ENCODE data around the gene TSPAN4.

Gene TSPAN4

GRCh38 chr11:816433-816779 is 26.2 kb upstream of the TSPAN4 start:
- Mint-ChIP-seq H3K9me3 (no peaks in the 10 kb centered on the region), H3K4me1 (peaks cover 7% of the 10 kb centered on the region), H3K36me3 (ENCODE audit: low read depth) (peaks cover 15% of the 10 kb centered on the region), H3K4me3 (peak overlapping the region in 2 of 3 experiments; percentile 18 to 65), H3K27ac (no peak overlapping the region), H3K27me3 (ENCODE audit: low read depth) (peaks cover 5% of the 10 kb centered on the region)
- TF ChIP-seq CTCF (IDR thresholded peaks at IDR 0.05; ENCODE audit: unreplicated experiment in 3 of 3), result no peak

GRCh38 chr11:818396-819128 is 24.1 kb upstream of the TSPAN4 start, which contains the start of gene PNPLA2:
TSS of gene PNPLA2 (plus strand) at chr11:818914. CDS start at chr11:819719, 805 bp downstream.
- Mint-ChIP-seq H3K9me3 (no peaks in the 10 kb centered on the region), H3K27me3 (ENCODE audit: low read depth) (peaks cover 5% of the 10 kb centered on the region), H3K36me3 (ENCODE audit: low read depth) (peaks cover 4% of the 10 kb centered on the region), H3K4me1 (peaks cover 4% of the 10 kb centered on the region), H3K27ac (peak within 1 kb of the TSS in 1 of 3 experiments; percentile 67), H3K4me3 (peak within 1 kb of the TSS; percentile 80 to 89 (median 86))
- TF ChIP-seq CTCF (IDR thresholded peaks at IDR 0.05; ENCODE audit: unreplicated experiment in 3 of 3), result no peak

- peaks cover 5% of the 10 kb centered on the region for H3K27me3 Mint-ChIP-seq (ENCODE audit: low read depth)
- no peak overlapping the region for H3K27ac Mint-ChIP-seq
- peaks cover 4% of the 10 kb centered on the region for H3K4me1 Mint-ChIP-seq
- no peaks in the 10 kb centered on the region for H3K9me3 Mint-ChIP-seq
- TF ChIP-seq CTCF (IDR thresholded peaks at IDR 0.05; ENCODE audit: unreplicated experiment in 3 of 3), result no peak
- no peaks in the 10 kb centered on the region for H3K36me3 Mint-ChIP-seq (ENCODE audit: low read depth)
- peak overlapping the region; percentile 67 to 74 (median 74) for H3K4me3 Mint-ChIP-seq
Observed at GRCh38 chr11:819129-819931, 23.3 kb upstream of the TSPAN4 start.

GRCh38 chr11:819943-820649 is 22.6 kb upstream of the TSPAN4 start:
- TF ChIP-seq CTCF (IDR thresholded peaks at IDR 0.05; ENCODE audit: unreplicated experiment in 3 of 3), result no peak
- peak overlapping the region; percentile 86 to 91 (median 90) for H3K4me3 Mint-ChIP-seq
- peaks cover 4% of the 10 kb centered on the region for H3K36me3 Mint-ChIP-seq (ENCODE audit: low read depth)
- peaks cover 8% of the 10 kb centered on the region for H3K4me1 Mint-ChIP-seq
- H3K27me3 Mint-ChIP-seq (ENCODE audit: low read depth), result peaks cover 10% of the 10 kb centered on the region
- no peaks in the 10 kb centered on the region for H3K9me3 Mint-ChIP-seq
- H3K27ac Mint-ChIP-seq, result peak overlapping the region in 2 of 3 experiments; percentile 55 to 75

GRCh38 chr11:820655-821511 is 21.8 kb upstream of the TSPAN4 start:
- H3K27ac Mint-ChIP-seq, result no peak overlapping the region
- H3K9me3 Mint-ChIP-seq, result no peaks in the 10 kb centered on the region
- peaks cover 9% of the 10 kb centered on the region for H3K4me1 Mint-ChIP-seq
- H3K36me3 Mint-ChIP-seq (ENCODE audit: low read depth), result peaks cover 8% of the 10 kb centered on the region
- H3K27me3 Mint-ChIP-seq (ENCODE audit: low read depth), result peaks cover 12% of the 10 kb centered on the region
- H3K4me3 Mint-ChIP-seq, result peak overlapping the region; percentile 86 to 91 (median 90)
- no peak for TF ChIP-seq CTCF (IDR thresholded peaks at IDR 0.05; ENCODE audit: unreplicated experiment in 3 of 3)

Data from nephron (organoid).